ENCODE results near the gene CNTNAP5. TPM values are rescaled to one million over a fixed set of nuclear protein-coding genes. Genes with fewer than 3 reads are reported as not detected.

The CNTNAP5 gene
- total RNA-seq, 4 donors from 2014 or later = not detected

- Histone ChIP-seq H3K4me3 (no peak overlapping the region), H3K27ac (no peak overlapping the region), H3K4me1 (no peaks in the 10 kb centered on the region), H3K27me3 (no peaks in the 10 kb centered on the region), H3K9me3 (no peaks in the 10 kb centered on the region), H3K36me3 (no peaks in the 10 kb centered on the region)
- DNase-seq (ENCODE audit: low spot score in 2 of 2) = no peak
- TF ChIP-seq, protein P1, sequence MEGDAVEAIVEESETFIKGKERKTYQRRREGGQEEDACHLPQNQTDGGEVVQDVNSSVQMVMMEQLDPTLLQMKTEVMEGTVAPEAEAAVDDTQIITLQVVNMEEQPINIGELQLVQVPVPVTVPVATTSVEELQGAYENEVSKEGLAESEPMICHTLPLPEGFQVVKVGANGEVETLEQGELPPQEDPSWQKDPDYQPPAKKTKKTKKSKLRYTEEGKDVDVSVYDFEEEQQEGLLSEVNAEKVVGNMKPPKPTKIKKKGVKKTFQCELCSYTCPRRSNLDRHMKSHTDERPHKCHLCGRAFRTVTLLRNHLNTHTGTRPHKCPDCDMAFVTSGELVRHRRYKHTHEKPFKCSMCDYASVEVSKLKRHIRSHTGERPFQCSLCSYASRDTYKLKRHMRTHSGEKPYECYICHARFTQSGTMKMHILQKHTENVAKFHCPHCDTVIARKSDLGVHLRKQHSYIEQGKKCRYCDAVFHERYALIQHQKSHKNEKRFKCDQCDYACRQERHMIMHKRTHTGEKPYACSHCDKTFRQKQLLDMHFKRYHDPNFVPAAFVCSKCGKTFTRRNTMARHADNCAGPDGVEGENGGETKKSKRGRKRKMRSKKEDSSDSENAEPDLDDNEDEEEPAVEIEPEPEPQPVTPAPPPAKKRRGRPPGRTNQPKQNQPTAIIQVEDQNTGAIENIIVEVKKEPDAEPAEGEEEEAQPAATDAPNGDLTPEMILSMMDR (IDR thresholded peaks at IDR 0.05) = no peak
- TF ChIP-seq EP300 (IDR thresholded peaks at IDR 0.05) = no peak
- TF ChIP-seq POLR2A (IDR thresholded peaks at IDR 0.05) = no peak
- TF ChIP-seq POLR2AphosphoS5 (IDR thresholded peaks at IDR 0.05) = no peak
Observed at GRCh38 chr2:124112206-124112605, 87.1 kb downstream of the CNTNAP5 start.

GRCh38 chr2:124112966-124113365 lies 87.9 kb downstream of the CNTNAP5 start:
- 34% methylated on average over 2 of the region's 2 CpGs for WGBS
- Histone ChIP-seq H3K4me1 (no peaks in the 10 kb centered on the region), H3K27me3 (no peaks in the 10 kb centered on the region), H3K27ac (no peak overlapping the region), H3K36me3 (no peaks in the 10 kb centered on the region), H3K4me3 (no peak overlapping the region), H3K9me3 (no peaks in the 10 kb centered on the region)
- no peak for DNase-seq (ENCODE audit: low spot score in 2 of 2)
- TF ChIP-seq POLR2A (IDR thresholded peaks at IDR 0.05) = no peak
- TF ChIP-seq POLR2AphosphoS5 (IDR thresholded peaks at IDR 0.05) = no peak
- TF ChIP-seq, protein P1 (IDR thresholded peaks at IDR 0.05) = no peak
- no peak for TF ChIP-seq EP300 (IDR thresholded peaks at IDR 0.05)

DNA sequence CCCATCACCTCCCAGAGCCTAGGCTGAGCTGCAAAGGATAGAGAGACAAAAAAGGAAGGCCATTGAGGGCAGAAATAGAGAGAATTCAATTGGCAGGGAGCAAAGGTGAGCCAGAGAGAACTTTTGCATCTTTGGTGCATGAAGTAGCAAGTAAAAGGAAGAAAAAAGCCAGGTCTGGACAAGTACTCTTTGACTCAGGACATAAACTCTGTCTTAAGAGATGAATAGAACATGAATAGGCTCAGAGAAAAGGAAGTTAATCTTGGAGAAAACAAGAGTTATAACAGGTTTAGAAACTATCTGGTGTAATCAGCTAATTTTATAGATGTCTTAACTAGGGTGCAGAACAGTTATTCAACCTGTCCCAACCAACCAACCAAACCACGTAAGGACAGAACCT lies 95.2 kb downstream of the CNTNAP5 start:
- 78% methylated on average over 1 of the region's 1 CpG for WGBS
- no peak overlapping the region for H3K4me3 ChIP-seq
- TF ChIP-seq POLR2AphosphoS5 (IDR thresholded peaks at IDR 0.05) = no peak
- no peak for TF ChIP-seq POLR2A (IDR thresholded peaks at IDR 0.05)
- TF ChIP-seq, protein P1 (IDR thresholded peaks at IDR 0.05) = no peak
- TF ChIP-seq EP300 (IDR thresholded peaks at IDR 0.05) = no peak
- H3K36me3 ChIP-seq = no peaks in the 10 kb centered on the region
- DNase-seq (ENCODE audit: low spot score in 2 of 2) = no peak
- no peaks in the 10 kb centered on the region for H3K9me3 ChIP-seq
- no peaks in the 10 kb centered on the region for H3K27me3 ChIP-seq
- no peaks in the 10 kb centered on the region for H3K4me1 ChIP-seq
- H3K27ac ChIP-seq = no peak overlapping the region

- 71% methylated on average over 5 of the region's 5 CpGs for WGBS
- TF ChIP-seq POLR2AphosphoS5 (IDR thresholded peaks at IDR 0.05) (no peak), POLR2A (IDR thresholded peaks at IDR 0.05) (no peak), EP300 (IDR thresholded peaks at IDR 0.05) (no peak)
- Histone ChIP-seq H3K27ac (no peak overlapping the region), H3K27me3 (no peaks in the 10 kb centered on the region), H3K9me3 (no peaks in the 10 kb centered on the region), H3K4me3 (no peak overlapping the region), H3K36me3 (no peaks in the 10 kb centered on the region), H3K4me1 (no peaks in the 10 kb centered on the region)
- DNase-seq (ENCODE audit: low spot score in 2 of 2) = no peak
Observed at GRCh38 chr2:124121106-124121505, 96.0 kb downstream of the CNTNAP5 start.

GRCh38 chr2:124121760-124122275 lies 96.7 kb downstream of the CNTNAP5 start:
- DNase-seq (ENCODE audit: low spot score in 2 of 2) = no peak

More at GRCh38 chr2:124121760-124122275, 96.7 kb downstream of the CNTNAP5 start:
- Histone ChIP-seq H3K27me3 (no peaks in the 10 kb centered on the region), H3K4me1 (no peaks in the 10 kb centered on the region), H3K27ac (no peak overlapping the region), H3K9me3 (no peaks in the 10 kb centered on the region), H3K36me3 (no peaks in the 10 kb centered on the region), H3K4me3 (no peak overlapping the region)
- no peak for TF ChIP-seq POLR2A (IDR thresholded peaks at IDR 0.05)
- TF ChIP-seq, protein P1 (IDR thresholded peaks at IDR 0.05) = no peak
- TF ChIP-seq EP300 (IDR thresholded peaks at IDR 0.05) = no peak
- no peak for TF ChIP-seq POLR2AphosphoS5 (IDR thresholded peaks at IDR 0.05)
- 85% methylated on average over 3 of the region's 3 CpGs for WGBS
